Adrenal gland (tissue), 5 donors: ENCODE results near the gene SEC61A1.

Source experiments
- CTCF ChIP-seq, 6 experiments: fragments of 450-650 bp in 4 of 6; fragments of 200-600 bp in 2 of 6; sonication (generic) in 1 of 6; IDR thresholded peaks; 1 replicate in 5 of 6; 2 replicates in 1 of 6; pipeline versions ENCODE4 v1.5.1 to v1.8.0; 2016 to 2021; ENCODE audit warnings: antibody characterized with exemption in 6 of 6, mild to moderate bottlenecking in 2 of 6, moderate library complexity in 1 of 6
- POLR2A ChIP-seq, 2 donors: fragments of 450-650 bp; IDR thresholded peaks; one replicate each; pipeline ENCODE4 v1.6.1; 2017; ENCODE audit warnings: antibody characterized with exemption in 2 of 2, mild to moderate bottlenecking in 2 of 2, moderate library complexity in 1 of 2
- donor health status: DM: no; HTN: no; CAD: no.

- TF ChIP-seq CTCF (IDR thresholded peaks at IDR 0.05) (no peak), POLR2A (IDR thresholded peaks at IDR 0.05) (no peak)
These were observed 40.2 kb upstream of the SEC61A1 start for GRCh38 chr3:128012050-128012449.
